ENCODE data around the gene TTLL8.

TTLL8 gene

GRCh38 chr22:50061141-50061823 lies 3.2 kb upstream of the TTLL8 start:
- DNase-seq: no peak

GRCh38 chr22:50060441-50061140 lies 2.5 kb upstream of the TTLL8 start:
- no peak for DNase-seq

- DNase-seq: no peak
These were observed 1.8 kb upstream of the TTLL8 start for GRCh38 chr22:50059881-50060262.

- no peak for DNase-seq
These were observed 1.1 kb upstream of the TTLL8 start for GRCh38 chr22:50058906-50059880.

- no peak for DNase-seq
These were observed 629 bp downstream of the TTLL8 start for GRCh38 chr22:50057278-50058060.

- DNase-seq: no peak
These were observed 1.7 kb downstream of the TTLL8 start for GRCh38 chr22:50056214-50056972.

- no peak for DNase-seq
These were observed 4.2 kb downstream of the TTLL8 start for GRCh38 chr22:50053861-50054260.

- DNase-seq: no peak
These were observed 6.2 kb downstream of the TTLL8 start for GRCh38 chr22:50051930-50052329.

GRCh38 chr22:50049299-50050195 lies 8.6 kb downstream of the TTLL8 start:
- DNase-seq: no peak

- DNase-seq: no peak
These were observed 9.3 kb downstream of the TTLL8 start for GRCh38 chr22:50048836-50049235.

GRCh38 chr22:50048061-50048765 lies 9.9 kb downstream of the TTLL8 start:
- DNase-seq: no peak

GRCh38 chr22:50047346-50047745 lies 10.8 kb downstream of the TTLL8 start:
- no peak for DNase-seq

GRCh38 chr22:50046481-50047245 lies 11.4 kb downstream of the TTLL8 start:
- DNase-seq: no peak

GRCh38 chr22:50046019-50046415 lies 12.1 kb downstream of the TTLL8 start:
- no peak for DNase-seq

- DNase-seq: no peak
These were observed 12.7 kb downstream of the TTLL8 start for GRCh38 chr22:50045211-50046018.

- no peak for DNase-seq
These were observed 13.5 kb downstream of the TTLL8 start for GRCh38 chr22:50044485-50045118.

- DNase-seq: no peak
These were observed 16.6 kb downstream of the TTLL8 start for GRCh38 chr22:50041361-50042065.
